HEK293T (cell line): ENCODE data around the gene MTA2.
"Not testable (repeated sequence)": the region's sequence is repeated elsewhere in the genome, so short reads cannot be mapped to it uniquely, and the experiment has no call there.

Source experiments
- CTCF ChIA-PET: fragments of 350-600 bp; formaldehyde crosslinking; extraction: SDS; loops from one replicate; lab custom pipeline; 2021; ENCODE audit warnings: antibody characterized with exemption, inconsistent platforms; lab: Yijun Ruan, JAX
- POLR2A ChIA-PET: fragments of 350-600 bp; formaldehyde crosslinking; extraction: SDS; loops from one replicate; lab custom pipeline; 2020; ENCODE audit warnings: antibody characterized with exemption, inconsistent platforms; lab: Yijun Ruan, JAX
- DNase-seq: peaks from one replicate; pipeline ENCODE4 v3.0.0; 2012; ENCODE audit warnings: mixed read lengths; ENCODE audit errors: extremely low spot score
- ARNT ChIP-seq: fragments of 450-650 bp; IDR thresholded peaks from 2 replicates; pipeline ENCODE4 v1.6.1; 2017; ENCODE audit warnings: mild to moderate bottlenecking
- BHLHE40 ChIP-seq: fragments of 450-650 bp; IDR thresholded peaks from 2 replicates; pipeline ENCODE4 v1.6.1; 2016; ENCODE audit warnings: mild to moderate bottlenecking, moderate library complexity, borderline replicate concordance
- CTBP1 ChIP-seq: fragments of 450-650 bp; IDR thresholded peaks from 2 replicates; pipeline ENCODE4 v1.6.1; 2016; ENCODE audit warnings: borderline replicate concordance
- ELF4 ChIP-seq: fragments of 450-650 bp; IDR thresholded peaks from 2 replicates; pipeline ENCODE4 v1.6.1; 2017; ENCODE audit warnings: antibody characterized with exemption
- FOXA1 ChIP-seq: fragments of 450-650 bp; IDR thresholded peaks from 2 replicates; pipeline ENCODE4 v1.6.1; 2016; ENCODE audit warnings: mild to moderate bottlenecking
- FOXK2 ChIP-seq: fragments of 450-650 bp; IDR thresholded peaks from 2 replicates; pipeline ENCODE4 v1.6.1; 2016; ENCODE audit warnings: mild to moderate bottlenecking
- FOXM1 ChIP-seq: fragments of 450-650 bp; IDR thresholded peaks from 2 replicates; pipeline ENCODE4 v1.6.1; 2017; ENCODE audit warnings: mild to moderate bottlenecking, borderline replicate concordance
- HDGF ChIP-seq: fragments of 450-650 bp; IDR thresholded peaks from 2 replicates; pipeline ENCODE4 v1.6.1; 2017; ENCODE audit warnings: antibody characterized with exemption, borderline replicate concordance
- L3MBTL2 ChIP-seq: fragments of 450-650 bp; conservative IDR thresholded peaks from 2 replicates; pipeline ENCODE4 v1.6.1; 2016; ENCODE audit warnings: mild to moderate bottlenecking
- LEF1 ChIP-seq: fragments of 450-650 bp; IDR thresholded peaks from 2 replicates; pipeline ENCODE4 v1.6.1; 2017; ENCODE audit warnings: mild to moderate bottlenecking, borderline replicate concordance
- NFRKB ChIP-seq: fragments of 450-650 bp; IDR thresholded peaks from 2 replicates; pipeline ENCODE4 v1.6.1; 2016; ENCODE audit warnings: mild to moderate bottlenecking, moderate library complexity
- PKNOX1 ChIP-seq: fragments of 450-650 bp; IDR thresholded peaks from 2 replicates; pipeline ENCODE4 v1.6.1; 2016
- SP1 ChIP-seq: fragments of 450-650 bp; IDR thresholded peaks from 2 replicates; pipeline ENCODE4 v1.6.1; 2017
- SUZ12 ChIP-seq: fragments of 450-650 bp; IDR thresholded peaks from 2 replicates; pipeline ENCODE4 v1.6.1; 2016; ENCODE audit warnings: mild to moderate bottlenecking
- TARDBP ChIP-seq: fragments of 450-650 bp; IDR thresholded peaks from 2 replicates; pipeline ENCODE4 v1.6.1; 2016
- ZNF384 ChIP-seq: fragments of 450-650 bp; IDR thresholded peaks from 2 replicates; pipeline ENCODE4 v1.6.1; 2016

MTA2 gene

DNA sequence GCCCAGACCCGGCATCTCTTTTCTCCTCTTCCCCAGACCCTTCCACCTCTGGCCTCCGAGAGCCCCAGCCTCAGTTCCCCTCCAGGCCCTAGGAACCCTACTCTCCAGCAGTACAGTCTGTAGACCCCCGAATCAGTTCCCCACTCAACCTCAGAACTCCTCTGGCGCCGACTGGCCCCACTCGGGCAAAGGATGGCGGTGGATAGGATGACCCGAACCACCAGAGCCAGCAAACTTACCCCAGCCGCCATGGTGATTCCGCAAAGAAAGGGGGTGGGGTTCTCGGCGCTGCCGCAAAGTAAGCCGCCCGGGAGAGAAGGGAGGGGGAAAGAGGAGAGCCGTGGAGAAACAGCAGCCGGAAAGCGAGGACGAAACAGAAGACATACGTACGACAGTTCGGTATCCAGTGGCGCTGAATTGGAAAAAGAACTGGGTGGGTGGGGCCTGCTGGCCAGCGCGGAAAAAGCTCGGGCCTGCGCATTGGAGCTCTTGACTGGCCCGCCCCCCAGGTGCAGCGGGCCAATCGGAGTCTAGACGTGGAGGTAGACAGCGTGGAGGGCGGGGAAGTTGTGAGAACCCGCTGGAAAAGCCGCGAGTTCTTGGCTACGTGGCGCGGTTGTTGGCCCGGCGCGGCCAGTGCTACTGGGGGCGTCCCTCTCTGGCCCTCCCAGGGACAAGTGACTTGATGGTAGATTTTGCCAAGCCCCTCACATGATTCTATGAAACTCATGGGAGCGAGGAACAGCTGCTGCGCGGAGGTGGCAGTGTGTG is 27.9 kb downstream of the MTA2 start, which contains the start of gene EEF1G:
TSS of gene EEF1G (minus strand) at position 300 of the 771 bp plus-strand sequence. CDS start at position 251, 49 bp downstream.
- ChIA-PET POLR2A (interaction anchor here (0.6 to 10.8 kb wide), 41 partner anchors 9 to 776 kb away, joined by 3 to 168 read pairs (median 4); partner anchors contain the start of genes AHNAK, B3GAT3, C11orf98 and CSKMT), CTCF (interaction anchor here (1.0 kb wide), 1 partner anchor 13 kb away, joined by 7 read pairs; no protein-coding TSS in a partner anchor)
- TF ChIP-seq PKNOX1 (peak; percentile 73), SP1 (no peak), FOXA1 (no peak), NFRKB (peak; percentile 15; the same call in 1 of the 2 replicates), ELF4 (peak; percentile 41; the same call in 1 of the 2 replicates), BHLHE40 (no peak)
- peak; percentile 98 for DNase-seq

- TF ChIP-seq ARNT (no peak), LEF1 (no peak), NFRKB (no peak), SP1 (no peak), FOXK2 (no peak), L3MBTL2 (no peak), PKNOX1 (no peak)
- ChIA-PET CTCF (interaction anchor here (0.6 to 1.0 kb wide), 2 partner anchors 13 to 180 kb away, joined by 3 to 7 read pairs; no protein-coding TSS in a partner anchor), POLR2A (interaction anchor here (0.6 to 10.8 kb wide), 40 partner anchors 9 to 775 kb away, joined by 3 to 168 read pairs (median 4); partner anchors contain the start of genes AHNAK, B3GAT3, C11orf98 and CSKMT)
- DNase-seq = no peak
Observed at GRCh38 chr11:62573006-62573591, 28.6 kb downstream of the MTA2 start.

- no peak for DNase-seq
Observed at GRCh38 chr11:62572431-62572830, 29.2 kb downstream of the MTA2 start.

DNA sequence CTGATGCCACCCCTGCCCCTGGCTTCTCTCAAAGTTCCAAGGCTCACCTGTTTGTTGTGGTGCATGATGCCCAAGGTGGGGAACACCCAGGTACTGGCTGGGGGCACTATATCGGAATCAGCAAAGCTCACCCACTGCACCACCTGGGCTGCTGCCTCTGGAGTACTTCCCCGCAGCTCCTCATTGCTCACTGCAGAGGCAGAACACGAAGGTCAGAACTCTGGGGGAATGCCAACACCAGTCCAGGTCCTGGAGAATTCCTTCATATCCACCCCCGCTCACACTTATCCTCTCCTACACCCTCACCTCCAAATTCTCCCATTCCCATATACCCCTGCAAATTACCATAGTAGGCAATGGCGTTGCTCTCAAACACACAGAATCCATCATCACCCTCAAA is 30.2 kb downstream of the MTA2 start:
- DNase-seq, POLR2A ChIA-PET, CTCF ChIA-PET: not testable (repeated sequence)

More at GRCh38 chr11:62572431-62572830, 29.2 kb downstream of the MTA2 start:
- CTCF ChIA-PET = no interaction called here
- POLR2A ChIA-PET = interaction anchor here (0.9 to 3.7 kb wide), 6 partner anchors 8 to 19 kb away, joined by 3 to 40 read pairs (median 7); partner anchors contain the start of gene TUT1
- no peak for TF ChIP-seq FOXM1
- TF ChIP-seq FOXA1 = no peak
- TF ChIP-seq ZNF384 = no peak
- no peak for TF ChIP-seq BHLHE40
- no peak for TF ChIP-seq LEF1
- no peak for TF ChIP-seq ELF4
- TF ChIP-seq ARNT = no peak
- TF ChIP-seq SP1 = no peak
- TF ChIP-seq PKNOX1 = no peak
- TF ChIP-seq CTBP1 = no peak
- no peak for TF ChIP-seq HDGF
- TF ChIP-seq SUZ12 = no peak
- TF ChIP-seq NFRKB = no peak
- no peak for TF ChIP-seq TARDBP

DNA sequence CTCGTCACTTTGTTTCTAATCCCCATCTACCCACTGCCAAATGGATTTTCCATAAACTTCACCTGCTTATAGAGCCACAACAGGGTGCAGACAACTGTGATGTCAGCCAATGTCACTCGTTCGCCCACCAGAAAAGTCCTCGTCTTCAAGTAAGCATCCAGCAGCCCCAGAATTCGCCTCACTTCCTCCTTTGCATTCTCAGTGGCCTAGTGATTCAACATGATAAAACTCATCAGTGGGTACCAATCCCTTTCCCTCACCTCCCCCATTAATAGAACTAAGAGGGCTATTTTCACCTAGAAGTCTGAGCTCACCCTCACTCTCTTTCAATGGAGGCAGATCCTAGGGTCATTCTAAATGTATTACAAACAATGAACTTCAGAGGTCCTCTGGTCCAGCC is 30.8 kb downstream of the MTA2 start:
- DNase-seq, CTCF ChIA-PET: not testable (repeated sequence)
- POLR2A ChIA-PET = interaction anchor here (1.3 kb wide), 1 partner anchor 101 kb away, joined by 3 read pairs; the partner anchor contains the start of gene UQCC3

GRCh38 chr11:62569611-62570010 is 32.1 kb downstream of the MTA2 start:
- no peak for TF ChIP-seq TARDBP
- no peak for TF ChIP-seq FOXA1
- TF ChIP-seq LEF1 = no peak
- TF ChIP-seq ELF4 = no peak
- no peak for TF ChIP-seq BHLHE40
- no peak for TF ChIP-seq L3MBTL2
- TF ChIP-seq HDGF = no peak
- no peak for TF ChIP-seq CTBP1
- no peak for TF ChIP-seq NFRKB
- TF ChIP-seq SUZ12 = no peak
- TF ChIP-seq FOXK2 = no peak
- TF ChIP-seq ARNT = no peak
- no peak for DNase-seq
- ChIA-PET POLR2A (interaction anchor here (0.7 to 1.4 kb wide), 4 partner anchors 14 to 176 kb away, joined by 3 to 5 read pairs (median 3); partner anchors contain the start of genes TUT1 and UQCC3), CTCF (interaction anchor here (1.0 kb wide), 2 partner anchors 9 to 27 kb away, joined by 3 to 4 read pairs; no protein-coding TSS in a partner anchor)
